K562 (cell line): ENCODE data around the gene MITD1. TPM values are rescaled to one million over a fixed set of nuclear protein-coding genes. Genes with fewer than 3 reads are reported as not detected.

ENCODE experiments used
- ATAC-seq: fragments of 200-7000 bp; cut with Tn5 transposase; 3 replicates; pipeline ENCODE4 v1.9.1; 2020; ENCODE audit warnings: moderate library complexity
- BruUV-seq: library from RNA; stranded (reverse); fragments of 400-500 nt; replicated peaks from 2 replicates; lab custom pipeline; 2021; lab: Mats Ljungman, UMichigan
- CTCF ChIA-PET: fragments of 300-600 bp; formaldehyde crosslinking; extraction: SDS; loops from one replicate; lab custom pipeline; 2021; ENCODE audit warnings: low intra/inter-chr PET ratio; lab: Yijun Ruan, JAX
- POLR2A ChIA-PET: fragments of 300-600, 350-650 bp; sonication (Branson Sonifier 250); formaldehyde crosslinking; extraction: SDS; loops from one replicate; lab custom pipeline; 2021; ENCODE audit warnings: antibody characterized with exemption, inconsistent platforms; lab: Yijun Ruan, JAX
- DNase-seq, 4 experiments: peaks; one replicate each; pipeline versions ENCODE4 v3.0.0 to v3.0.0-alpha.2; 2011 to 2018; ENCODE audit warnings: low spot score in 3 of 4, mixed read lengths in 3 of 4; ENCODE audit errors: extremely low read depth in 1 of 4
- FAIRE-seq: peaks from 2 replicates; lab custom pipeline; 2011; peaks lifted over from hg19 to GRCh38; lab: Jason Lieb, UNC
- H2AFZ ChIP-seq: 2 replicates; pipeline ENCODE4 v1.6.0; 2011; ENCODE audit warnings: low read depth, low read length, control low read depth, inconsistent platforms
- H3K27ac ChIP-seq: fragments of 200-600 bp; 3 replicates; pipeline ENCODE4 v1.8.0; 2011; ENCODE audit warnings: low read depth, mild to moderate bottlenecking, control low read depth, inconsistent platforms, low read length, moderate library complexity, mixed read lengths; ENCODE audit errors: extremely low read depth
- H3K27me3 ChIP-seq, 2 experiments: fragments of 300-600 bp in 1 of 2; 2 replicates in 1 of 2; 3 replicates in 1 of 2; pipeline versions ENCODE4 v1.6.0 to v1.8.0; 2011; ENCODE audit warnings: inconsistent platforms in 2 of 2, low read length in 2 of 2, mild to moderate bottlenecking in 1 of 2, mixed read lengths in 1 of 2, moderate library complexity in 1 of 2; ENCODE audit not compliant: control insufficient read depth in 2 of 2, insufficient read depth in 2 of 2
- H3K36me3 ChIP-seq: fragments of 300-600 bp; 3 replicates; pipeline ENCODE4 v1.8.0; 2011; ENCODE audit warnings: mild to moderate bottlenecking, low read length, inconsistent platforms; ENCODE audit not compliant: control insufficient read depth, insufficient read depth
- H3K4me1 ChIP-seq, 2 experiments: fragments of 200-600 bp in 1 of 2; replicated peaks in 1 of 2; 2 replicates in 1 of 2; 3 replicates in 1 of 2; pipeline versions ENCODE4 v1.5.1 to v1.8.0; 2011; ENCODE audit warnings: inconsistent platforms in 2 of 2, low read length in 2 of 2, mild to moderate bottlenecking in 1 of 2, mixed read lengths in 1 of 2, moderate library complexity in 1 of 2; ENCODE audit not compliant: control insufficient read depth in 2 of 2, insufficient read depth in 2 of 2
- H3K4me2 ChIP-seq: 2 replicates; pipeline ENCODE4 v1.6.1; 2011; ENCODE audit warnings: low read length, control low read depth, inconsistent platforms, mixed read lengths; ENCODE audit not compliant: insufficient read depth
- H3K4me3 ChIP-seq: fragments of 200-600 bp; sonication (generic), shearing (Covaris generic); 2 replicates; pipeline ENCODE4 v1.5.1; 2016; ENCODE audit warnings: control low read depth, inconsistent platforms
- H3K79me2 ChIP-seq: fragments of 200-600 bp; 3 replicates; pipeline ENCODE4 v1.8.0; 2011; ENCODE audit warnings: low read length, inconsistent platforms; ENCODE audit not compliant: control insufficient read depth, insufficient read depth
- H3K9ac ChIP-seq, 2 experiments: 2 replicates each; pipeline versions ENCODE4 v1.6.0 to v1.6.1; 2011; ENCODE audit warnings: low read depth in 2 of 2, low read length in 2 of 2, control low read depth in 1 of 2, inconsistent platforms in 1 of 2, mild to moderate bottlenecking in 1 of 2, mixed read lengths in 1 of 2; ENCODE audit not compliant: insufficient read depth in 1 of 2
- H3K9me1 ChIP-seq: one replicate; pipeline ENCODE4 v1.6.0; 2011; ENCODE audit warnings: inconsistent platforms, mild to moderate bottlenecking, low read length, moderate library complexity; ENCODE audit not compliant: control insufficient read depth, insufficient read depth
- H3K9me3 ChIP-seq: replicated peaks from 2 replicates; pipeline ENCODE4 v1.5.1; 2011; ENCODE audit warnings: low read depth, low read length, inconsistent platforms; ENCODE audit not compliant: control insufficient read depth, insufficient read depth
- H4K20me1 ChIP-seq: replicated peaks from 2 replicates; pipeline ENCODE4 v1.6.1; 2011; ENCODE audit warnings: low read length, inconsistent platforms, mixed read lengths; ENCODE audit not compliant: control insufficient read depth, insufficient read depth
- ARID4B ChIP-seq: sonication (generic); formaldehyde crosslinking; IDR thresholded peaks from 2 replicates; pipeline ENCODE4 v1.8.0; 2022; ENCODE audit warnings: mild to moderate bottlenecking, missing genetic modification reagents
- CAMTA2 ChIP-seq: fragments of 250-450 bp; sonication (Bioruptor Pico); conservative IDR thresholded peaks from 2 replicates; pipeline ENCODE4 v1.5.1; 2022
- FOXM1 ChIP-seq, 2 experiments: fragments of 450-650 bp in 1 of 2; sonication (generic) in 1 of 2; formaldehyde crosslinking in 1 of 2; IDR thresholded peaks; 2 replicates each; pipeline versions ENCODE4 v1.6.1 to v1.9.0; 2017 to 2022; ENCODE audit warnings: low read depth in 2 of 2, mild to moderate bottlenecking in 2 of 2, missing genetic modification reagents in 1 of 2, moderate library complexity in 1 of 2
- MEIS2 ChIP-seq: fragments of 450-650 bp; IDR thresholded peaks from 2 replicates; pipeline ENCODE4 v1.6.1; 2014; ENCODE audit warnings: mild to moderate bottlenecking; ENCODE audit not compliant: partially characterized antibody
- NCOA1 ChIP-seq: fragments of 450-650 bp; IDR thresholded peaks from 2 replicates; pipeline ENCODE4 v1.6.1; 2016; ENCODE audit warnings: low read depth
- SMAD4 ChIP-seq: fragments of 250-450 bp; sonication (Bioruptor Pico); conservative IDR thresholded peaks from 2 replicates; pipeline ENCODE4 v1.8.0; 2021; ENCODE audit warnings: inconsistent platforms, mild to moderate bottlenecking, moderate library complexity
- ZHX1 ChIP-seq: fragments of 150-350 bp; conservative IDR thresholded peaks from 2 replicates; pipeline ENCODE4 v1.6.1; 2014; ENCODE audit warnings: low read length
- ZNF384 ChIP-seq: IDR thresholded peaks from 2 replicates; pipeline ENCODE4 v1.6.1; 2012; ENCODE audit warnings: low read depth, low read length, improper control_type of control experiment
- ZNF77 ChIP-seq: fragments of 250-450 bp; sonication (Bioruptor Pico); IDR thresholded peaks from 2 replicates; pipeline ENCODE4 v1.5.0; 2020
- WGBS: fragments of 100-300 bp; shearing (Covaris generic); methylation state at CpG from one replicate; pipeline ENCODE4 v1.1.6; 2016; ENCODE audit warnings: low coverage, mixed read lengths; ENCODE audit not compliant: insufficient coverage; ENCODE audit errors: missing lambda C conversion rate; 5-methylcytosine and 5-hydroxymethylcytosine counted together
- in situ Hi-C: fragments of 300-500 bp; cut with MboI; formaldehyde crosslinking; loops from 4 replicates; pipeline ENCODE4 v1.15.0; 2018; ENCODE audit warnings: inconsistent platforms, mixed read lengths
- intact Hi-C: fragments of 100-400 bp; cut with micrococcal nuclease; formaldehyde crosslinking; loops from 2 replicates; pipeline ENCODE4 v1.14.2; 2022
- polyA plus RNA-seq, 8 experiments: library from polyadenylated mRNA; depleted of rRNA in 4 of 8; stranded (reverse) in 5 of 8; unstranded in 3 of 8; fragments of >200 nt; fragmentation: Nextera tagmentation in 2 of 8; fragmentation: Illumina TruSeq in 1 of 8; extraction: Ambion mirVana in 2 of 8; extraction: Trizol in 1 of 8; gene quantifications; 2 replicates each; pipeline versions ENCODE4 v1.2.1 to v1.2.3, GENCODE V29; 2011 to 2014; ENCODE audit warnings: inconsistent platforms in 1 of 8, missing spikeins in 1 of 8
- total RNA-seq, 7 experiments: library from RNA; depleted of rRNA in 6 of 7; stranded (reverse); fragments of >200 nt in 6 of 7; fragmentation: Illumina TruSeq in 2 of 7; extraction: Trizol in 2 of 7; gene quantifications; 2 replicates each; pipeline versions ENCODE4 v1.2.1 to v1.2.3, GENCODE V29; 2011 to 2021; ENCODE audit warnings: low replicate concordance in 1 of 7
- TF ChIP-seq, protein P1 (sequence below): IDR thresholded peaks from 2 replicates; pipeline ENCODE4 v1.6.1; 2012; ENCODE audit warnings: low read depth, low read length, improper control_type of control experiment, borderline replicate concordance

Gene MITD1
- total and polyA plus RNA-seq, 9 of the 15 experiments (the other 6 are each of a cell fraction or from before 2014, with no cell fraction given), result 19.6 to 71.8 (median 43.2) TPM

GRCh38 chr2:99187011-99187410 lies 6.2 kb upstream of the MITD1 start (continued):
- TF ChIP-seq ZHX1, result no peak
- TF ChIP-seq, protein P1, sequence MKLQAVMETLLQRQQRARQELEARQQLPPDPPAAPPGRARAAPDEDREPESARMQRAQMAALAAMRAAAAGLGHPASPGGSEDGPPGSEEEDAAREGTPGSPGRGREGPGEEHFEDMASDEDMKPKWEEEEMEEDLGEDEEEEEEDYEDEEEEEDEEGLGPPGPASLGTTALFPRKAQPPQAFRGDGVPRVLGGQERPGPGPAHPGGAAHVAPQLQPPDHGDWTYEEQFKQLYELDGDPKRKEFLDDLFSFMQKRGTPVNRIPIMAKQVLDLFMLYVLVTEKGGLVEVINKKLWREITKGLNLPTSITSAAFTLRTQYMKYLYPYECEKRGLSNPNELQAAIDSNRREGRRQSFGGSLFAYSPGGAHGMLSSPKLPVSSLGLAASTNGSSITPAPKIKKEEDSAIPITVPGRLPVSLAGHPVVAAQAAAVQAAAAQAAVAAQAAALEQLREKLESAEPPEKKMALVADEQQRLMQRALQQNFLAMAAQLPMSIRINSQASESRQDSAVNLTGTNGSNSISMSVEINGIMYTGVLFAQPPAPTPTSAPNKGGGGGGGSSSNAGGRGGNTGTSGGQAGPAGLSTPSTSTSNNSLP, result no peak
- TF ChIP-seq ZNF77 (CRISPR knock-in tag), result no peak
- TF ChIP-seq, all 486 proteins: peak for 0

DNA sequence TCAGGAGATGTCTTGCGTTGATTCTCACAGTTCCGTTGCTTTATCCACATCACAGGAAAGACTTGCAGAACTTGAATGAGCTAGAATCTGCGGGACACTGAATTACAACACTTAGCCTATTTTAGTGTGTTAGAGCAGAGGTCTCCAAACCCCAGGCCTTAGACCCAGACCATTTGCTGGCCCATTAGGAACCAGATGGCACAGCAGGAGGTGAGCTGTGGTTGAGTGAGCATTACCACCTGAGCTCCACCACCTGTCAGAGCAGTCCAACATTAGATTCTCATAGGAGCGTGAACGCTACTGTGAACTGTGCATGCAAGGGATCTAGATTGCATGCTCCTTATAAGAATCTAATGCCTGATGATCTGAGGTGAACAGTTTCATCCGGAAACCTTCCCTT lies 4.0 kb upstream of the MITD1 start:
- Histone ChIP-seq H3K9ac (no peak overlapping the region), H3K27ac (no peak overlapping the region), H3K9me3 (no peaks in the 10 kb centered on the region), H3K4me2 (no peak overlapping the region), H3K4me3 (no peak overlapping the region), H3K4me1 (peaks cover 0 to 13% of the 10 kb centered on the region in 2 experiments), H3K9me1 (peaks cover 5% of the 10 kb centered on the region), H3K27me3 (no peaks in the 10 kb centered on the region), H3K36me3 (peaks cover 53% of the 10 kb centered on the region), H4K20me1 (no peaks in the 10 kb centered on the region), H3K79me2 (peaks cover 91% of the 10 kb centered on the region), H2AFZ (no peak overlapping the region)
- no TSS peak for BruUV-seq
- ChIA-PET CTCF (no interaction called here), POLR2A (interaction anchor here (1.0 kb wide), 1 partner anchor 113 kb away, joined by 3 read pairs; no protein-coding TSS in a partner anchor)
- DNase-seq (no peak), ATAC-seq (no peak), FAIRE-seq (no peak)
- WGBS, result 92% methylated on average over 6 of the region's 6 CpGs
- intact Hi-C loops, result no loop called here
- in situ Hi-C loops, result no loop called here
- TF ChIP-seq NCOA1 (no peak), ZNF384 (no peak), ARID4B (no peak), SMAD4 (no peak), FOXM1 (IDR thresholded peaks at IDR 0.05; ENCODE audit: low read depth) (no peak), FOXM1 (CRISPR knock-in tag; IDR thresholded peaks at IDR 0.05; ENCODE audit: low read depth) (no peak), MEIS2 (no peak), CAMTA2 (CRISPR knock-in tag) (no peak)
